Measurements from ENCODE around the gene B4GALT6.

Gene B4GALT6

GRCh38 chr18:31596081-31596872 lies 88.1 kb downstream of the B4GALT6 start:
- DNase-seq (ENCODE audit: low spot score): peak; percentile 60
- peak; percentile 44 for FAIRE-seq

- no peak for FAIRE-seq
- DNase-seq (ENCODE audit: low spot score): no peak
These were observed 89.1 kb downstream of the B4GALT6 start for GRCh38 chr18:31595121-31595771.

- FAIRE-seq (no peak), DNase-seq (ENCODE audit: low spot score) (no peak)
These were observed 91.7 kb downstream of the B4GALT6 start for GRCh38 chr18:31592506-31593157.

- no peak for DNase-seq (ENCODE audit: low spot score)
- no peak for FAIRE-seq
These were observed 92.8 kb downstream of the B4GALT6 start, which contains the start of gene TTR for GRCh38 chr18:31591628-31592027. Gene TTR (plus strand): TSS chr18:31591877. CDS start chr18:31591903, 26 bp downstream.

GRCh38 chr18:31591113-31591512 lies 93.3 kb downstream of the B4GALT6 start:
- no peak for FAIRE-seq

GRCh38 chr18:31590570-31590969 lies 93.8 kb downstream of the B4GALT6 start:
- FAIRE-seq (no peak), DNase-seq (ENCODE audit: low spot score) (no peak)

More at GRCh38 chr18:31591113-31591512, 93.3 kb downstream of the B4GALT6 start:
- DNase-seq (ENCODE audit: low spot score): no peak

- no peak for FAIRE-seq
- DNase-seq (ENCODE audit: low spot score): no peak
These were observed 96.9 kb downstream of the B4GALT6 start for GRCh38 chr18:31587529-31587928.

GRCh38 chr18:31586616-31587015 lies 97.8 kb downstream of the B4GALT6 start:
- FAIRE-seq: no peak
- no peak for DNase-seq (ENCODE audit: low spot score)

GRCh38 chr18:31585991-31586390 lies 98.4 kb downstream of the B4GALT6 start:
- no peak for DNase-seq (ENCODE audit: low spot score)
- no peak for FAIRE-seq

GRCh38 chr18:31583185-31583854 lies 101.1 kb downstream of the B4GALT6 start:
- no peak for DNase-seq (ENCODE audit: low spot score)
- no peak for FAIRE-seq

- DNase-seq (ENCODE audit: low spot score): no peak
- FAIRE-seq: no peak
These were observed 102.7 kb downstream of the B4GALT6 start for GRCh38 chr18:31581498-31582197.

- FAIRE-seq (no peak), DNase-seq (ENCODE audit: low spot score) (no peak)
These were observed 105.0 kb downstream of the B4GALT6 start for GRCh38 chr18:31579375-31579774.

- DNase-seq (ENCODE audit: low spot score) (no peak), FAIRE-seq (no peak)
These were observed 106.3 kb downstream of the B4GALT6 start for GRCh38 chr18:31578126-31578525.

GRCh38 chr18:31577195-31577594 lies 107.2 kb downstream of the B4GALT6 start:
- DNase-seq (ENCODE audit: low spot score) (no peak), FAIRE-seq (no peak)

GRCh38 chr18:31576670-31577069 lies 107.7 kb downstream of the B4GALT6 start:
- FAIRE-seq: no peak
- no peak for DNase-seq (ENCODE audit: low spot score)

GRCh38 chr18:31575515-31576257 lies 108.7 kb downstream of the B4GALT6 start:
- FAIRE-seq: no peak
- DNase-seq (ENCODE audit: low spot score): no peak

GRCh38 chr18:31574359-31574758 lies 110.0 kb downstream of the B4GALT6 start:
- DNase-seq (ENCODE audit: low spot score) (no peak), FAIRE-seq (no peak)
